Activated naive CD4-positive, alpha-beta T cell treated with anti-CD3 and anti-CD28 coated beads, Interleukin-2, amount 10 ng/mL, durations not matched to agents 7 days and 5 days (primary cell): ENCODE measurements around the gene ANKRD40.

Experiments
- CTCF ChIA-PET: fragments of 350-600 bp; sonication (Branson Sonifier 250); formaldehyde crosslinking; loops from one replicate; lab custom pipeline; 2021; ENCODE audit warnings: antibody characterized with exemption; lab: Charles Lee
- DNase-seq: peaks from one replicate; pipeline ENCODE4 v3.0.0-alpha.2; 2020
- H3K27ac Mint-ChIP-seq: one replicate; pipeline ENCODE4 v1.8.0; 2021; ENCODE audit warnings: mild to moderate bottlenecking, moderate library complexity, mixed read lengths
- H3K27me3 Mint-ChIP-seq: one replicate; pipeline ENCODE4 v1.8.0; 2021; ENCODE audit warnings: mild to moderate bottlenecking, mixed read lengths
- H3K36me3 Mint-ChIP-seq: one replicate; pipeline ENCODE4 v1.8.0; 2021; ENCODE audit warnings: mixed read lengths
- H3K4me1 Mint-ChIP-seq: one replicate; pipeline ENCODE4 v1.8.0; 2021; ENCODE audit warnings: mixed read lengths
- H3K4me3 Mint-ChIP-seq: one replicate; pipeline ENCODE4 v1.8.0; 2021; ENCODE audit warnings: mild to moderate bottlenecking, moderate library complexity, mixed read lengths
- H3K9me3 Mint-ChIP-seq: one replicate; pipeline ENCODE4 v1.8.0; 2021; ENCODE audit warnings: mixed read lengths

Gene ANKRD40

DNA sequence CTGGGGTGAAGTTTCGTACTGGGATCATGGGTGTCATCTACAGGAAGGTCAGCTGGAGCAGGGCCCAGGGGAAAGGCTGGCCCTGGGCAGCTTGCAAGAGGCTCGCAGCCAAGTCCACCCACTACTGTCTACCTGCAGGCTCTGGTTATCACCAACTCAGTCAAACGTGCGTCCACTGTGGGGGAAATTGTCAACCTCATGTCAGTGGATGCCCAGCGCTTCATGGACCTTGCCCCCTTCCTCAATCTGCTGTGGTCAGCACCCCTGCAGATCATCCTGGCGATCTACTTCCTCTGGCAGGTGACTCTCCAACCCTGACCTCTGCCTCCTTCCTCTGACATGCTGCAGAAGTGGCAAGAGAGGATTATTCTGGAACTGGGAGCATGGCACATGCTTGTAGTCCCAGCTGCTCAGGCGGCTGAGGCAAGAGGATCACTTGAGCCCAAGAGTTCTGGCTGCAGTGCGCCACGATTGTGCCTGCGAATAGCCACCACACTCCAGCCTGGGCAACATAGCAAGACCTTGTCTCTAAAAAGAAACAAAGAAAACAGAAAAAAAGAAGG is 43.8 kb downstream of the ANKRD40 start:
- Mint-ChIP-seq H3K4me3 (no peak overlapping the region), H3K27me3 (peaks cover 26% of the 10 kb centered on the region), H3K4me1 (peaks cover 22% of the 10 kb centered on the region), H3K36me3 (no peaks in the 10 kb centered on the region), H3K27ac (no peak overlapping the region), H3K9me3 (no peaks in the 10 kb centered on the region)
- CTCF ChIA-PET, result no interaction called here
- DNase-seq, result peak; percentile 5

GRCh38 chr17:50662632-50663225 is 45.0 kb downstream of the ANKRD40 start:
- Mint-ChIP-seq H3K4me1 (peaks cover 22% of the 10 kb centered on the region), H3K9me3 (no peaks in the 10 kb centered on the region), H3K36me3 (no peaks in the 10 kb centered on the region), H3K27ac (no peak overlapping the region), H3K4me3 (no peak overlapping the region), H3K27me3 (peaks cover 36% of the 10 kb centered on the region)
- DNase-seq, result peak; percentile 16
- CTCF ChIA-PET, result no interaction called here

GRCh38 chr17:50661795-50662391 is 45.8 kb downstream of the ANKRD40 start:
- DNase-seq, result peak; percentile 56
- peaks cover 42% of the 10 kb centered on the region for H3K27me3 Mint-ChIP-seq
- H3K4me1 Mint-ChIP-seq, result peaks cover 22% of the 10 kb centered on the region
- H3K36me3 Mint-ChIP-seq, result no peaks in the 10 kb centered on the region
- H3K9me3 Mint-ChIP-seq, result no peaks in the 10 kb centered on the region
- CTCF ChIA-PET, result interaction anchor here (1.2 to 2.2 kb wide), 2 partner anchors 32 to 36 kb away, joined by 3 to 12 read pairs; no protein-coding TSS in a partner anchor
- H3K27ac Mint-ChIP-seq, result peak overlapping the region; percentile 83
- H3K4me3 Mint-ChIP-seq, result no peak overlapping the region

DNA sequence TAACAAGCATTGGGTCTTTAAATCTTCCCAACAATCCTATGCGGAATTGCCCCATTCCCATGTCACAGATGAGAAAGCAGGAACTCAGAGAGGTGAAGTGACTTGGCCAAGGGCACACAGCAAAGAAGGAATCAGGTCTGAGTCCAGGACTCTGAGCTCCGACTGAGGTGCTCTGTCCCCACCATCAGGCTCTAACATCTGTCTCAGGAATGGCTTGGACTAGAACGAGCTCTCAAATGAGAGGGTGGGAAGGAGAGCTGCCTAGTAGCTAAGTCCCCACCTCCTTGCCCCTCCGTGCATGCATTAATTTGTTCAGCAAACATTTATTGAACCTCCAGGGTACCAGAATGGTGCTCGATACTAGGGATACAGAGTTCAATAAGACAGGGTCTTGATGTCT is 46.4 kb downstream of the ANKRD40 start:
- Mint-ChIP-seq H3K36me3 (no peaks in the 10 kb centered on the region), H3K27ac (peak overlapping the region; percentile 83), H3K9me3 (no peaks in the 10 kb centered on the region), H3K4me1 (peaks cover 22% of the 10 kb centered on the region), H3K27me3 (peaks cover 47% of the 10 kb centered on the region), H3K4me3 (no peak overlapping the region)
- peak; percentile 0 for DNase-seq
- CTCF ChIA-PET, result interaction anchor here (0.6 to 2.2 kb wide), 3 partner anchors 31 to 160 kb away, joined by 3 to 12 read pairs (median 3); no protein-coding TSS in a partner anchor

- CTCF ChIA-PET, result interaction anchor here (0.6 to 2.2 kb wide), 4 partner anchors 9 to 160 kb away, joined by 3 to 12 read pairs (median 3); no protein-coding TSS in a partner anchor
- Mint-ChIP-seq H3K4me1 (peaks cover 22% of the 10 kb centered on the region), H3K9me3 (no peaks in the 10 kb centered on the region), H3K36me3 (no peaks in the 10 kb centered on the region), H3K4me3 (no peak overlapping the region), H3K27me3 (peaks cover 46% of the 10 kb centered on the region), H3K27ac (peak overlapping the region; percentile 75)
- DNase-seq, result no peak
Measured at GRCh38 chr17:50660887-50661345, 46.8 kb downstream of the ANKRD40 start.

GRCh38 chr17:50660042-50660886 is 47.5 kb downstream of the ANKRD40 start:
- Mint-ChIP-seq H3K4me1 (peaks cover 22% of the 10 kb centered on the region), H3K9me3 (no peaks in the 10 kb centered on the region), H3K27ac (peak overlapping the region; percentile 12), H3K36me3 (no peaks in the 10 kb centered on the region), H3K27me3 (peaks cover 47% of the 10 kb centered on the region), H3K4me3 (no peak overlapping the region)
- CTCF ChIA-PET, result interaction anchor here (0.7 to 2.2 kb wide), 5 partner anchors 8 to 35 kb away, joined by 3 to 12 read pairs (median 4); no protein-coding TSS in a partner anchor
- DNase-seq, result peak; percentile 12

DNA sequence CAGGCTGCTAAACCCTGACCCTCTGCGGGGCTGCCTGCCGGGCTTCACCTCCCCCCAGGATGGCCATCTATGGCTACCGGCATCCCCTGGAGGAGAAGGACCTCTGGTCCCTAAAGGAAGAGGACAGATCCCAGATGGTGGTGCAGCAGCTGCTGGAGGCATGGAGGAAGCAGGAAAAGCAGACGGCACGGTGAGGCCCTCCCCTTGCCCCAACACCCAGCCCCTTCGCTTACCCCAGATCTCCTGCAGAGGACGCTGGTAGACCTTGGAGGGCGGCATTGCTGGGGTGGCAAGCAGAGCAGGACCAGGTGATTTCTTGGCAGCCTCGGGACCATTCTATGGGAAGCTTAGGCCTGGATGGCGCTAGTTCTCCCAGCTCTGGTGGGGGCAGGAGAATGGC is 48.5 kb downstream of the ANKRD40 start:
- Mint-ChIP-seq H3K27me3 (peaks cover 53% of the 10 kb centered on the region), H3K9me3 (no peaks in the 10 kb centered on the region), H3K27ac (no peak overlapping the region), H3K4me3 (no peak overlapping the region), H3K4me1 (peaks cover 22% of the 10 kb centered on the region), H3K36me3 (no peaks in the 10 kb centered on the region)
- CTCF ChIA-PET, result interaction anchor here (1.1 kb wide), 1 partner anchor 36 kb away, joined by 4 read pairs; no protein-coding TSS in a partner anchor
- DNase-seq, result peak; percentile 17

GRCh38 chr17:50658616-50659015 is 49.1 kb downstream of the ANKRD40 start:
- H3K4me3 Mint-ChIP-seq, result no peak overlapping the region
- CTCF ChIA-PET, result no interaction called here
- H3K36me3 Mint-ChIP-seq, result no peaks in the 10 kb centered on the region
- H3K9me3 Mint-ChIP-seq, result no peaks in the 10 kb centered on the region
- peak; percentile 11 for DNase-seq
- no peak overlapping the region for H3K27ac Mint-ChIP-seq
- peaks cover 22% of the 10 kb centered on the region for H3K4me1 Mint-ChIP-seq
- H3K27me3 Mint-ChIP-seq, result peaks cover 53% of the 10 kb centered on the region

DNA sequence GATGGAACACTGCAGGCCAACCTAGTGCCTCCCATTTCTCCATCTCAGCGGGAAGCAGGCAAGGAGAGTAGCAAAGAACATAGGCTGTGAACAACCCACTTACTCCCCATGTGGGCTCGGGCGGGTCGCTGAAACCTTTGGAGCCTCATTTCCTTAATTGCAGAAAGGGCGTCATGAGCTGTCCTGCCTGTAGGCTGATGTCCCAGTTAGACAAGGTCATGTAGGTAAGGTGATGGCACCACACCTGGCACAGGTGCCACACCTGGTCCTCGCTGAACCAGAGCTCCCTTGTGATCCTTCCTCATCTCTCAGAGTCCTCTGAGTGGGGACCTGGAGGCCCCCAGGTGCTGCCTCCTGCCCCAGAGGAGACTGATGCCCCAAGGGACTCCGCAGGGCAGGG is 50.1 kb downstream of the ANKRD40 start:
- Mint-ChIP-seq H3K4me1 (peaks cover 20% of the 10 kb centered on the region), H3K36me3 (no peaks in the 10 kb centered on the region), H3K9me3 (peaks cover 2% of the 10 kb centered on the region), H3K27ac (no peak overlapping the region), H3K4me3 (no peak overlapping the region), H3K27me3 (peaks cover 57% of the 10 kb centered on the region)
- DNase-seq, result no peak
- CTCF ChIA-PET, result no interaction called here

- Mint-ChIP-seq H3K36me3 (no peaks in the 10 kb centered on the region), H3K4me1 (peaks cover 16% of the 10 kb centered on the region), H3K9me3 (peaks cover 4% of the 10 kb centered on the region), H3K27ac (no peak overlapping the region), H3K4me3 (no peak overlapping the region), H3K27me3 (peaks cover 53% of the 10 kb centered on the region)
- CTCF ChIA-PET, result no interaction called here
- no peak for DNase-seq
Measured at GRCh38 chr17:50657054-50657453, 50.7 kb downstream of the ANKRD40 start.

GRCh38 chr17:50656509-50656908 is 51.2 kb downstream of the ANKRD40 start:
- Mint-ChIP-seq H3K27me3 (peaks cover 55% of the 10 kb centered on the region), H3K4me1 (peaks cover 11% of the 10 kb centered on the region), H3K36me3 (no peaks in the 10 kb centered on the region), H3K27ac (no peak overlapping the region), H3K4me3 (no peak overlapping the region), H3K9me3 (peaks cover 4% of the 10 kb centered on the region)
- DNase-seq, result peak; percentile 1
- CTCF ChIA-PET, result no interaction called here

DNA sequence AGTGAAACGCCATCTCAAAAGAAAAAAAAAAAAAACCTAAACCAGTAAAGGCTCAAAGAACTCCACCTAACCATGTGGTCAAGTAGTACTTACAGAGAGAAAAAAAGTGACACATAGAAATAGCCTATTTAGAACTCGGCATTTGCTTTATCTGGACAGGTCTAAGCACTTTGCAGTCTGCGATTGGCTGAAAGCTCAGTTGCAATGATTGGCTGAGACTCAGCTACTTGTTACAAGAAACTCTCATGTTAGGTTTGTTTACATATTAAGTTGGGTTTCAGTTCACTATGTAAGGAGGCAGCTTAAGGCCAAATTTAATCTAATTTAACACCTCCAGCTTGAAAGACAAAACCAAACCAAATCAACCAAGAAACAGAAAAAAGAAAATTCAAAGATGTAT is 54.0 kb downstream of the ANKRD40 start:
- H3K4me3 Mint-ChIP-seq, result no peak overlapping the region
- H3K27me3 Mint-ChIP-seq, result peaks cover 64% of the 10 kb centered on the region
- no peaks in the 10 kb centered on the region for H3K4me1 Mint-ChIP-seq
- peaks cover 4% of the 10 kb centered on the region for H3K9me3 Mint-ChIP-seq
- no peaks in the 10 kb centered on the region for H3K36me3 Mint-ChIP-seq
- DNase-seq, result no peak
- H3K27ac Mint-ChIP-seq, result no peak overlapping the region
- CTCF ChIA-PET, result interaction anchor here (1.3 kb wide), 1 partner anchor 28 kb away, joined by 3 read pairs; no protein-coding TSS in a partner anchor

GRCh38 chr17:50651661-50652060 is 56.1 kb downstream of the ANKRD40 start:
- Mint-ChIP-seq H3K9me3 (peaks cover 4% of the 10 kb centered on the region), H3K4me3 (no peak overlapping the region), H3K27ac (no peak overlapping the region), H3K27me3 (peaks cover 62% of the 10 kb centered on the region), H3K4me1 (no peaks in the 10 kb centered on the region), H3K36me3 (no peaks in the 10 kb centered on the region)
- DNase-seq, result no peak
- CTCF ChIA-PET, result interaction anchor here (1.3 to 1.4 kb wide), 2 partner anchors 9 to 21 kb away, joined by 3 read pairs; no protein-coding TSS in a partner anchor
